H9 (cell line): ENCODE measurements around the gene KLK6. TPM values are rescaled to one million over a fixed set of nuclear protein-coding genes. Genes with fewer than 3 reads are reported as not detected.

Experiments
- DNase-seq: peaks from one replicate; pipeline ENCODE4 v3.0.0-alpha.2; 2017
- H2AFZ ChIP-seq: one replicate; pipeline ENCODE4 v1.6.1; 2013; ENCODE audit warnings: mild to moderate bottlenecking, low read length, control low read depth, moderate library complexity
- H2AK5ac ChIP-seq: 2 replicates; pipeline ENCODE4 v1.6.1; 2013; ENCODE audit warnings: low read length, control low read depth, mixed read lengths; ENCODE audit not compliant: insufficient read length
- H2BK120ac ChIP-seq: one replicate; pipeline ENCODE4 v1.6.1; 2013; ENCODE audit warnings: low read depth, mild to moderate bottlenecking, low read length, control low read depth, inconsistent platforms; ENCODE audit not compliant: poor library complexity, severe bottlenecking
- H2BK12ac ChIP-seq: 2 replicates; pipeline ENCODE4 v1.6.1; 2013; ENCODE audit warnings: low read length, control low read depth, mixed read lengths, low read depth; ENCODE audit not compliant: insufficient read length
- H2BK15ac ChIP-seq: 2 replicates; pipeline ENCODE4 v1.6.1; 2013; ENCODE audit warnings: low read depth, low read length, control low read depth
- H2BK20ac ChIP-seq: one replicate; pipeline ENCODE4 v1.6.1; 2013; ENCODE audit warnings: low read depth, mild to moderate bottlenecking, low read length, control low read depth, inconsistent platforms; ENCODE audit not compliant: poor library complexity, severe bottlenecking
- H2BK5ac ChIP-seq: 2 replicates; pipeline ENCODE4 v1.6.1; 2013; ENCODE audit warnings: low read length, control low read depth, mixed read lengths; ENCODE audit not compliant: insufficient read length
- H3K14ac ChIP-seq: 2 replicates; pipeline ENCODE4 v1.6.1; 2013; ENCODE audit warnings: low read length, control low read depth; ENCODE audit not compliant: insufficient read depth
- H3K18ac ChIP-seq: 2 replicates; pipeline ENCODE4 v1.6.1; 2013; ENCODE audit warnings: low read depth, mild to moderate bottlenecking, mixed read lengths, low read length, control low read depth; ENCODE audit not compliant: insufficient read length
- H3K23ac ChIP-seq: 2 replicates; pipeline ENCODE4 v1.6.1; 2013; ENCODE audit warnings: low read length, control low read depth, mixed read lengths, low read depth; ENCODE audit not compliant: insufficient read length
- H3K23me2 ChIP-seq: 2 replicates; pipeline ENCODE4 v1.6.1; 2013; ENCODE audit warnings: low read depth, mild to moderate bottlenecking, mixed read lengths, low read length, control low read depth; ENCODE audit not compliant: insufficient read length, poor library complexity, severe bottlenecking
- H3K27ac ChIP-seq: 2 replicates; pipeline ENCODE4 v1.5.1; 2013; ENCODE audit warnings: low read length, control low read depth, mixed read lengths, low read depth; ENCODE audit not compliant: insufficient read length
- H3K27me3 ChIP-seq: 2 replicates; pipeline ENCODE4 v1.6.1; 2013; ENCODE audit warnings: low read length, control low read depth, inconsistent platforms; ENCODE audit not compliant: insufficient read depth
- H3K4ac ChIP-seq: 2 replicates; pipeline ENCODE4 v1.6.1; 2013; ENCODE audit warnings: low read depth, mild to moderate bottlenecking, control low read depth, inconsistent platforms, low read length, moderate library complexity
- H3K4me1 ChIP-seq: 2 replicates; pipeline ENCODE4 v1.6.1; 2013; ENCODE audit warnings: low read length, control low read depth, inconsistent platforms; ENCODE audit not compliant: insufficient read depth
- H3K4me2 ChIP-seq: 2 replicates; pipeline ENCODE4 v1.6.1; 2013; ENCODE audit warnings: low read length, control low read depth, mixed read lengths; ENCODE audit not compliant: insufficient read length, insufficient read depth
- H3K56ac ChIP-seq: 2 replicates; pipeline ENCODE4 v1.6.1; 2013; ENCODE audit warnings: low read depth, mild to moderate bottlenecking, mixed read lengths, low read length, control low read depth; ENCODE audit not compliant: insufficient read length
- H3K79me1 ChIP-seq: 2 replicates; pipeline ENCODE4 v1.6.1; 2013; ENCODE audit warnings: low read depth, mild to moderate bottlenecking, moderate library complexity, low read length, control low read depth, inconsistent platforms; ENCODE audit not compliant: insufficient read depth, poor library complexity, severe bottlenecking
- H3K79me2 ChIP-seq: 2 replicates; pipeline ENCODE4 v1.6.1; 2013; ENCODE audit warnings: low read length, control low read depth, inconsistent platforms; ENCODE audit not compliant: insufficient read depth
- H3K9ac ChIP-seq: 2 replicates; pipeline ENCODE4 v1.6.1; 2013; ENCODE audit warnings: low read length, control low read depth, mixed read lengths; ENCODE audit not compliant: insufficient read length; ENCODE audit errors: extremely low read depth
- H3K9me3 ChIP-seq: one replicate; pipeline ENCODE4 v1.6.1; 2013; ENCODE audit warnings: low read depth, low read length, inconsistent platforms; ENCODE audit not compliant: control insufficient read depth
- H3T11ph ChIP-seq: one replicate; pipeline ENCODE4 v1.6.1; 2013; ENCODE audit warnings: mild to moderate bottlenecking, low read length, control low read depth, inconsistent platforms
- H4K20me1 ChIP-seq: one replicate; pipeline ENCODE4 v1.6.1; 2013; ENCODE audit not compliant: control insufficient read depth, insufficient read length, insufficient read depth
- H4K5ac ChIP-seq: 2 replicates; pipeline ENCODE4 v1.6.1; 2013; ENCODE audit warnings: low read depth, mild to moderate bottlenecking, mixed read lengths, low read length, control low read depth; ENCODE audit not compliant: insufficient read length
- H4K8ac ChIP-seq: replicated peaks from 2 replicates; pipeline ENCODE4 v1.6.1; 2013; ENCODE audit warnings: low read length, control low read depth, mixed read lengths, low read depth; ENCODE audit not compliant: insufficient read length
- H4K91ac ChIP-seq: 2 replicates; pipeline ENCODE4 v1.6.1; 2013; ENCODE audit warnings: low read depth, mild to moderate bottlenecking, moderate library complexity, mixed read lengths, low read length, control low read depth; ENCODE audit not compliant: insufficient read length
- H3K27ac Mint-ChIP-seq, 3 experiments: 2 replicates in 2 of 3; 3 replicates in 1 of 3; pipeline ENCODE4 v1.8.0; 2020 to 2021; ENCODE audit warnings: mixed read lengths in 3 of 3, mild to moderate bottlenecking in 1 of 3, moderate library complexity in 1 of 3
- H3K27me3 Mint-ChIP-seq: 2 replicates; pipeline ENCODE4 v1.8.0; 2021; ENCODE audit warnings: low read depth, mild to moderate bottlenecking, moderate library complexity, mixed read lengths
- H3K36me3 Mint-ChIP-seq, 3 experiments: 2 replicates in 2 of 3; 3 replicates in 1 of 3; pipeline ENCODE4 v1.8.0; 2020 to 2021; ENCODE audit warnings: low read depth in 3 of 3, mixed read lengths in 3 of 3; ENCODE audit not compliant: insufficient read depth in 1 of 3
- H3K4me1 Mint-ChIP-seq, 2 experiments: 2 replicates each; pipeline ENCODE4 v1.8.0; 2020; ENCODE audit warnings: mixed read lengths in 2 of 2
- H3K4me3 Mint-ChIP-seq, 2 experiments: 2 replicates in 1 of 2; 3 replicates in 1 of 2; pipeline ENCODE4 v1.8.0; 2020 to 2021; ENCODE audit warnings: mild to moderate bottlenecking in 2 of 2, mixed read lengths in 2 of 2, moderate library complexity in 1 of 2
- H3K9me3 Mint-ChIP-seq, 2 experiments: 2 replicates in 1 of 2; 3 replicates in 1 of 2; pipeline ENCODE4 v1.8.0; 2020; ENCODE audit warnings: mild to moderate bottlenecking in 2 of 2, mixed read lengths in 2 of 2, moderate library complexity in 1 of 2
- CTCF ChIP-seq: fragments of 200-600 bp; sonication (generic); conservative IDR thresholded peaks from 3 replicates; pipeline ENCODE4 v1.8.0; 2021; ENCODE audit warnings: antibody characterized with exemption, mild to moderate bottlenecking
- WGBS: extraction: QIAGEN DNeasy Blood & Tissue Kit; methylation state at CpG from one replicate; pipeline ENCODE4 v1.1.7; 2013; ENCODE audit warnings: missing lambda C conversion rate, low lambda C conversion rate, mixed read lengths; ENCODE audit not compliant: insufficient read length; ENCODE audit errors: extremely low coverage; 5-methylcytosine and 5-hydroxymethylcytosine counted together
- total RNA-seq: library from RNA; stranded (reverse); gene quantifications from 2 replicates; pipeline ENCODE4 v1.2.1, GENCODE V29; 2021

Gene KLK6
- total RNA-seq, 1 experiment from 2014 or later = 2.6 TPM

- no peak overlapping the region for H3K23ac ChIP-seq
- no peak overlapping the region for H3K27ac ChIP-seq
- no peaks in the 10 kb centered on the region for H3K9me3 ChIP-seq
- Mint-ChIP-seq H3K36me3 (no peaks in the 10 kb centered on the region), H3K27me3 (peaks cover 38% of the 10 kb centered on the region), H3K27ac (no peak overlapping the region), H3K4me1 (peaks cover 21 to 38% of the 10 kb centered on the region in 2 experiments), H3K9me3 (no peaks in the 10 kb centered on the region; a peak in 1 of 5 replicates), H3K4me3 (no peak overlapping the region; a peak in 1 of 5 replicates)
- no peak overlapping the region for H3T11ph ChIP-seq
- no peaks in the 10 kb centered on the region for H3K27me3 ChIP-seq
- no peak overlapping the region for H4K5ac ChIP-seq
- no peaks in the 10 kb centered on the region for H3K79me1 ChIP-seq
- H4K8ac ChIP-seq = no peak overlapping the region
- H3K4me1 ChIP-seq = 0 out of 2 replicates have a peak, but pooled peaks cover 4% of the 10 kb centered on the region
- H3K14ac ChIP-seq = no peak overlapping the region
- H2BK15ac ChIP-seq = 0 out of 2 replicates have a peak overlapping the region, but pooled peaks have one; percentile 16
- WGBS = no CpG with 5 or more reads among the region's 10 CpGs
- H2BK20ac ChIP-seq = no peak overlapping the region
- H2AFZ ChIP-seq = no peak overlapping the region
- DNase-seq = no peak
- no peak overlapping the region for H2BK5ac ChIP-seq
- peak overlapping the region; percentile 16 for H3K18ac ChIP-seq
- H2AK5ac ChIP-seq = no peak overlapping the region
- H3K56ac ChIP-seq = no peak overlapping the region
- H3K23me2 ChIP-seq = peaks cover 6% of the 10 kb centered on the region
- TF ChIP-seq CTCF = no peak
- H2BK12ac ChIP-seq = no peak overlapping the region
- H3K79me2 ChIP-seq = no peaks in the 10 kb centered on the region
- no peak overlapping the region for H3K4ac ChIP-seq
- peak overlapping the region; percentile 5 for H4K91ac ChIP-seq
- no peaks in the 10 kb centered on the region for H4K20me1 ChIP-seq
- H2BK120ac ChIP-seq = no peak overlapping the region
- H3K4me2 ChIP-seq = peak overlapping the region; percentile 76
- H3K9ac ChIP-seq = no peak overlapping the region
Observed at GRCh38 chr19:51000426-51000825, 31.0 kb upstream of the KLK6 start.
